ENCODE results near the gene RTN3.

The RTN3 gene

DNA sequence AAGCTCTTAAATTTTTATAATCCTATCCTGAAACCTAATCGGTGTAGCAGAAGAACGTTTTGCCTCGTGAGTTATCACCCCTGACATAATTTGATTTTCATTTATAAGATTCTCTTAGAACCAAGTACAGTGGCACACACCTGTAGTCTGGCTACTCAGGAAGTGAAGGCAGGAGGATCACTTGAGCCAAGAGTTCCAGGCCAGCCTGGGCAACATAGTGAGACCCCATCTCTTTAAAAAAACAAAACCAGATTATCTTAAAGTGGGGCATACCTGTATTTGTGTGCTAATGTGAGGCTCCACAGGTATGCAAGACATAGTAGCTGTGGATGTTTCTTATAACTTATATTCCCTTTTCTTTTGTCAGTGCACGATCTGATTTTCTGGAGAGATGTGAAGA lies 68.3 kb downstream of the RTN3 start:
- TF ChIP-seq CTCF (IDR thresholded peaks at IDR 0.05; ENCODE audit: insufficient read depth, low read length, poor library complexity, severe bottlenecking) = no peak
- TF ChIP-seq EZH2phosphoT487 (conservative IDR thresholded peaks at IDR 0.05; ENCODE audit: low read length) = no peak
- Histone ChIP-seq H3K4me2 (ENCODE audit: low read depth, low read length, poor library complexity, severe bottlenecking) (no peak overlapping the region), H3K79me2 (ENCODE audit: insufficient read depth, low read length) (no peaks in the 10 kb centered on the region; the same call in 1 of the 2 replicates), H2AFZ (ENCODE audit: low read depth, low read length, severe bottlenecking) (no peak overlapping the region), H3K9me2 (replicated peaks; ENCODE audit: insufficient read depth, low read length) (no peaks in the 10 kb centered on the region), H4K20me1 (ENCODE audit: low read depth, low read length) (no peaks in the 10 kb centered on the region), H3K36me3 (ENCODE audit: low read length) (0 out of 2 replicates have a peak, but pooled peaks cover 12% of the 10 kb centered on the region), H3K9me3 (ENCODE audit: insufficient read depth, low read length) (no peaks in the 10 kb centered on the region), H3K9ac (ENCODE audit: low read length) (no peak overlapping the region), H3K4me3 (ENCODE audit: insufficient read depth, low read length, poor library complexity, severe bottlenecking) (no peak overlapping the region), H3F3A (ENCODE audit: insufficient read depth) (0 out of 2 replicates have a peak, but pooled peaks cover 3% of the 10 kb centered on the region), H3K27ac (ENCODE audit: low read depth, low read length) (no peak overlapping the region), H3K27me3 (ENCODE audit: low read length) (no peaks in the 10 kb centered on the region)

- Histone ChIP-seq H3F3A (ENCODE audit: insufficient read depth) (0 out of 2 replicates have a peak, but pooled peaks cover 9% of the 10 kb centered on the region), H3K36me3 (ENCODE audit: low read length) (peaks cover 14% of the 10 kb centered on the region; the same call in 1 of the 2 replicates), H4K20me1 (ENCODE audit: low read depth, low read length) (no peaks in the 10 kb centered on the region), H3K79me2 (ENCODE audit: insufficient read depth, low read length) (no peaks in the 10 kb centered on the region), H3K9me2 (replicated peaks; ENCODE audit: insufficient read depth, low read length) (no peaks in the 10 kb centered on the region), H3K27me3 (ENCODE audit: low read length) (no peaks in the 10 kb centered on the region), H3K9me3 (ENCODE audit: insufficient read depth, low read length) (no peaks in the 10 kb centered on the region), H2AFZ (ENCODE audit: low read depth, low read length, severe bottlenecking) (no peak overlapping the region), H3K9ac (ENCODE audit: low read length) (no peak overlapping the region), H3K4me3 (ENCODE audit: insufficient read depth, low read length, poor library complexity, severe bottlenecking) (no peak overlapping the region), H3K27ac (ENCODE audit: low read depth, low read length) (no peak overlapping the region), H3K4me2 (ENCODE audit: low read depth, low read length, poor library complexity, severe bottlenecking) (no peak overlapping the region)
- no peak for TF ChIP-seq CTCF (IDR thresholded peaks at IDR 0.05; ENCODE audit: insufficient read depth, low read length, poor library complexity, severe bottlenecking)
- no peak for TF ChIP-seq EZH2phosphoT487 (conservative IDR thresholded peaks at IDR 0.05; ENCODE audit: low read length)
These were observed 75.8 kb downstream of the RTN3 start for GRCh38 chr11:63756919-63757761.

DNA sequence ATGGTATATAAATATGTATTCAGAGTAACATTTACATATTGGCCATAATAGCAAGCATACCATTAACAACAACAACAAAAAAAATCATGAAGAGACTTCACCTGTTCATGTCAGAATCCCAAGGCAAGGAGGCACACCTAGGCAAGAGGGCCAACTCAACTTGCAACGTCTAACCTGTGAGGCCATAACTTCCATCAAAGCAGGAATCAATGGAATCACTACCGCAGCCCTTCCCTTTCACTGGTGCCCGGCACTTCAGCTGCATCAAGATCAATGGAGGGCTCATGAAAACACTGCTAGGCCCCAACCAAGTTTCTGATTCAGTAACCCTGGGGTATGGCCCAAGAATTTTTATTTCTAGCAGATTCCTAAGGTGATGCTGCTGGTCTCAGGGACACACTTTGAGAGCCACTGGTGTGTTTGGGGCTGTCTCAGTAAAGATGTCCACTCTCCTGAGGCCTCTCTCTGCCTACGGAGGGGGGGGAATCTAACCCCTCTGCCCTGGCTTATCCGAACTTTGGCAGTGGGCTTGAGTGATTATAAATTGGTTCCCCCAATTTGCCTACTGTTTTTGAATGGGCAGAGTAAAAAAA lies 79.3 kb downstream of the RTN3 start:
- no peaks in the 10 kb centered on the region for H3K27me3 ChIP-seq (ENCODE audit: low read length)
- H3K4me3 ChIP-seq (ENCODE audit: insufficient read depth, low read length, poor library complexity, severe bottlenecking) = no peak overlapping the region
- no peaks in the 10 kb centered on the region for H4K20me1 ChIP-seq (ENCODE audit: low read depth, low read length)
- H3K79me2 ChIP-seq (ENCODE audit: insufficient read depth, low read length) = no peaks in the 10 kb centered on the region
- no peak overlapping the region for H3K9ac ChIP-seq (ENCODE audit: low read length)
- no peak overlapping the region for H2AFZ ChIP-seq (ENCODE audit: low read depth, low read length, severe bottlenecking)
- H3K9me3 ChIP-seq (ENCODE audit: insufficient read depth, low read length) = no peaks in the 10 kb centered on the region
- TF ChIP-seq CTCF (IDR thresholded peaks at IDR 0.05; ENCODE audit: insufficient read depth, low read length, poor library complexity, severe bottlenecking) = no peak
- TF ChIP-seq EZH2phosphoT487 (conservative IDR thresholded peaks at IDR 0.05; ENCODE audit: low read length) = no peak
- H3K9me2 ChIP-seq (replicated peaks; ENCODE audit: insufficient read depth, low read length) = no peaks in the 10 kb centered on the region
- H3K4me2 ChIP-seq (ENCODE audit: low read depth, low read length, poor library complexity, severe bottlenecking) = no peak overlapping the region
- no peak overlapping the region for H3K27ac ChIP-seq (ENCODE audit: low read depth, low read length)
- H3F3A ChIP-seq (ENCODE audit: insufficient read depth) = 0 out of 2 replicates have a peak, but pooled peaks cover 9% of the 10 kb centered on the region
- peaks cover 7% of the 10 kb centered on the region; the same call in 1 of the 2 replicates for H3K36me3 ChIP-seq (ENCODE audit: low read length)

All from SU-DHL-6 (cell line).